ENCODE results near the gene SMAD3. TPM values are rescaled to one million over a fixed set of nuclear protein-coding genes. Genes with fewer than 3 reads are reported as not detected.
"Not testable (repeated sequence)": the region's sequence is repeated elsewhere in the genome, so short reads cannot be mapped to it uniquely, and the experiment has no call there.

SMAD3 gene
- total RNA-seq, 4 donors from 2014 or later, result 25.9 to 69.4 (median 35.2) TPM

DNA sequence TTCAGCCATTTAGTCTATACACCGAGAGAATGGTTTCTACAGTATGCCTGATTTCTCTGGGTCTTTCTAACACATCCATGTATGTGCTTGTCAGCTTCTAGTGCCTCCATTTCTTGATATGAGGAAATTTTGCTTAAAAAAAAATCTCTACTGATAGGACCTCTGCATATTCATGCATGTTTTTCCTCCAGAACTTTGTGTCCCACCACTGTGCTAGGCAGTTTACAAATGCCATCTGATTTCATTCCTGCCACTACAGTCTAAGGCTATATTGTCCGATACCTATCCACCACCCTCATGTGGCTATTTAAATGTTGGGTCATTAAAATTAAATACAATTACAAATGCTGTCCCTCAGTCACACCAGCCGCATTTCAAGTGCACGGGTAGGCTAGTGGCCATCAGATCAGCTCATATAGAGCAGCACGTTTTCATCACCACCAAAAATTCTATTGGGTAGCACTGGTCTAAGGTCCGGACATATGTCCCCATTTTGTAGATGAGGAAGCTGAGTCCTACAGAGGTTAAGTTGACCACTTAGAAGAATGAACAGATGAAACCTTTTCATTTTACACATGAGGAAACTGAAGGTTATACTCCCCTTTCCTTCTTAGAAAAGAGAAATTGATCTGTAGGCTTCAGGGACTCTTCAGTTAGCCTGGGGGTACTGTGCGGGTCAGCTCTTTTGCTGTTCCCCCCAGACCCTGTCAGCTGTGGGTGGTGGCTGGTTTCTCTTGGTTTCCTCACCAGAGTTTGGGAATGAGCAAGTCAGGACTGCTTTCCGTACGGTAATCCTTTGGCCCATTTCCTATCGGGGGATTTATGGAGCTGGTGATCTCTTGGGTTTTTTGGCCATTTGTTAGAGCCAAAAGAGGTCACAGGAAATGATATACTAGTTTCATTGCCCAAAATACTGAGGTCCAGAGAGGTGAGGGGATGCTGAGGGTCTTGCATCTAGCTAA is 56.5 kb downstream of the SMAD3 start:
- intact Hi-C loops (cut with DNase I; ENCODE audit: low total_unique reads), result no loop called here
- 60 to 64% methylated on average over 10 of the region's 10 CpGs for whole genome bisulfite sequencing, 2 donors

DNA sequence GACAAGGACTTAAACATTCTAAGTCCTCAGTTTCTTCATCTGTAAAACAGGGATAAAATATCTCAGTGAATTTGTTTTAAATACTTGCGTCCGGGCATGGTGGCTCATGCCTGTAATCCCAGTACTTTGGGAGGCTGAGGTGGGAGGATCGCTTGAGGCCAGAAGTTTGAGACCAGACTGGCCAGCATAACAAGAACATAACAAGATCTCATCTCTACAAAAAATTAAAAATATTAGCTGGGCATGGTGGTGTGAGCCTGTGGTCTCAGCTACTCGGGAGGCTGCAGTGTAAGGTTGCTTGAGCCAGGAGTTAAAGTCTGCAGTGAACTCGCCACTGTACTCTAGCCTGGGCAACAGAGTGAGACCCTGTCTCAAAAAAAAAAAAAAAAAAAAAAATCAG is 57.4 kb downstream of the SMAD3 start:
- 75 to 78% methylated on average over 5 of the region's 5 CpGs for WGBS, 2 donors
- DNase-seq (ENCODE audit: low spot score in 2 of 2); H3K4me3 ChIP-seq (ENCODE audit: low read depth, poor library complexity, severe bottlenecking); intact Hi-C loops (cut with DNase I; ENCODE audit: low total_unique reads): not testable (repeated sequence)

More for the DNA sequence above, 56.5 kb downstream of the SMAD3 start:
- no peak overlapping the region for H3K4me3 ChIP-seq (ENCODE audit: low read depth, poor library complexity, severe bottlenecking)
- no peak for DNase-seq (ENCODE audit: low spot score in 2 of 2)
- TF ChIP-seq, protein P1, sequence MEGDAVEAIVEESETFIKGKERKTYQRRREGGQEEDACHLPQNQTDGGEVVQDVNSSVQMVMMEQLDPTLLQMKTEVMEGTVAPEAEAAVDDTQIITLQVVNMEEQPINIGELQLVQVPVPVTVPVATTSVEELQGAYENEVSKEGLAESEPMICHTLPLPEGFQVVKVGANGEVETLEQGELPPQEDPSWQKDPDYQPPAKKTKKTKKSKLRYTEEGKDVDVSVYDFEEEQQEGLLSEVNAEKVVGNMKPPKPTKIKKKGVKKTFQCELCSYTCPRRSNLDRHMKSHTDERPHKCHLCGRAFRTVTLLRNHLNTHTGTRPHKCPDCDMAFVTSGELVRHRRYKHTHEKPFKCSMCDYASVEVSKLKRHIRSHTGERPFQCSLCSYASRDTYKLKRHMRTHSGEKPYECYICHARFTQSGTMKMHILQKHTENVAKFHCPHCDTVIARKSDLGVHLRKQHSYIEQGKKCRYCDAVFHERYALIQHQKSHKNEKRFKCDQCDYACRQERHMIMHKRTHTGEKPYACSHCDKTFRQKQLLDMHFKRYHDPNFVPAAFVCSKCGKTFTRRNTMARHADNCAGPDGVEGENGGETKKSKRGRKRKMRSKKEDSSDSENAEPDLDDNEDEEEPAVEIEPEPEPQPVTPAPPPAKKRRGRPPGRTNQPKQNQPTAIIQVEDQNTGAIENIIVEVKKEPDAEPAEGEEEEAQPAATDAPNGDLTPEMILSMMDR (IDR thresholded peaks at IDR 0.05), result no peak
- no peak for TF ChIP-seq POLR2A (IDR thresholded peaks at IDR 0.05)

DNA sequence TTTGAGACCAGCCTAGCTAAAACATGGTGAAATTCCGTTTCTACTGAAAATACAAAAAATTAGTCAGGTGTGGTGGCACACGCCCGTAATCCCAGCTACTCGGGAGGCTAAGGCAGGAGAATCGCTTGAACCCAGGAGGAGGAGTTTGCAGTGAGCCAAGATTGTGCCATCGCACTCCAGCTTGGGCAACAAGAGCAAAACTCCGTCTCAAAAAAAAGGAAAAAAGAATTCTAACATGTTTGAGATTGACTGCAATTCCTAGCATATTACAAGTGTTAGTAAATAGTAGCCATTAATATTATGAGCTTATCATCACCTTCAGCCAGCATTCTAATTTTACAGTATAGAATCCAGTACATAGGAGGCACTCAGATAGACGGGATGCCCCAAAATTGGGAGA is 57.9 kb downstream of the SMAD3 start:
- H3K4me3 ChIP-seq (ENCODE audit: low read depth, poor library complexity, severe bottlenecking); DNase-seq (ENCODE audit: low spot score in 2 of 2); intact Hi-C loops (cut with DNase I; ENCODE audit: low total_unique reads): not testable (repeated sequence)
- WGBS, 2 donors, result 85 to 88% methylated on average over 8 of the region's 8 CpGs

DNA sequence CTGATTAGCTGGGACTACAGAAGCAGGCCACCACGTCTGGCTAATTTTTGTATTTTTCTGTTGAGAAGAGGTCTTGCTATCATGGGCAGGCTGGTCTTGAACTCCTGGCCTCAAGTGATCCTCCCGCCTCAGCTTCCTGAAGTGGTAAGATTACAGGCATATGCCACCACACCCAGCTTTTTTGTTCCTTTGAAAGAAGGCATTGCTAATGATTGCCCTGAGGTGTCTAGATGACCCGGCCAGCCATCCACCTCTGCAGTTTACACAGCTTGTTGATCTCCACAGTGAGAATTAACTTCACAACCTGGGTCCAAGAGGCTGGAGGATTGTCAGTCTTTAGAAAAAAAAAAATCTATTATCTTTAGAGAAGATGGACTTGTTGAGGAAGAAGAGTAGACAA is 58.7 kb downstream of the SMAD3 start:
- DNase-seq (ENCODE audit: low spot score in 2 of 2), result no peak
- intact Hi-C loops (cut with DNase I; ENCODE audit: low total_unique reads), result no loop called here
- no peak for TF ChIP-seq POLR2A (IDR thresholded peaks at IDR 0.05)
- TF ChIP-seq, protein P1 (IDR thresholded peaks at IDR 0.05), result no peak
- WGBS, 2 donors, result 65 to 69% methylated on average over 3 of the region's 3 CpGs
- no peak overlapping the region for H3K4me3 ChIP-seq (ENCODE audit: low read depth, poor library complexity, severe bottlenecking)

DNA sequence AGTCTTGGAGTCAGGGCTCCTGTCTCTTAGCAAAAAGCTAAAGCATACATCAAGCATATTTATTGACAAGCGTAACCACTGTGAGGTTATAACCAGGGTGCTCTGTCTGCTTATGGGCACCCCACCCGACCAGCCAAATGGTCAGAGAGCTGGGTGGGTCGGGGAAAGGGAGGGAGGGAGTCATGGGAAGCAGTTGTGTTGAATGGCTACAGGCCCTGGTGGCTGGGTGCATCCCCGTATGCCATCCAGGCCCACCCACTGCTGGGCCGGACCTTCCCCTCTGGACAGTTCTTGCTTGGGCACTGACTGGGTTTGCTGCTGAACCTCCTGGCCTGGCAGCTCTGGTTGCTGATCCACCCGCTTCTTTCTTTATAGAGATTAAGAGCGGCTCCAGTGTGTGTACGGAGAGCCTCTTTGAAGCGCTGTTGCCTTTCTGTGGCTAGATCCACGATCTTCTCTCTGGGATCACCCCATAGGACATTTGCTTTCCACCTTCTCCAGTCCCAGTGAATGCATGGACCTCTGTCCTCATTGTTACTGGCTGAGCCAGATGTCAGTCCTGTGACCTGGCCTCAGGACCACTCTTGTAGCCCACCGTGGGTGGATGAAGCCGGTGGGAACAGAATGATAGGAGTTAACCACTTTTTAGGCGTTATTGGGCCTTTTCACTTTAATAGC is 59.6 kb downstream of the SMAD3 start:
- intact Hi-C loops (cut with DNase I; ENCODE audit: low total_unique reads), result no loop called here
- 46 to 54% methylated on average over 13 of the region's 13 CpGs for WGBS, 2 donors

DNA sequence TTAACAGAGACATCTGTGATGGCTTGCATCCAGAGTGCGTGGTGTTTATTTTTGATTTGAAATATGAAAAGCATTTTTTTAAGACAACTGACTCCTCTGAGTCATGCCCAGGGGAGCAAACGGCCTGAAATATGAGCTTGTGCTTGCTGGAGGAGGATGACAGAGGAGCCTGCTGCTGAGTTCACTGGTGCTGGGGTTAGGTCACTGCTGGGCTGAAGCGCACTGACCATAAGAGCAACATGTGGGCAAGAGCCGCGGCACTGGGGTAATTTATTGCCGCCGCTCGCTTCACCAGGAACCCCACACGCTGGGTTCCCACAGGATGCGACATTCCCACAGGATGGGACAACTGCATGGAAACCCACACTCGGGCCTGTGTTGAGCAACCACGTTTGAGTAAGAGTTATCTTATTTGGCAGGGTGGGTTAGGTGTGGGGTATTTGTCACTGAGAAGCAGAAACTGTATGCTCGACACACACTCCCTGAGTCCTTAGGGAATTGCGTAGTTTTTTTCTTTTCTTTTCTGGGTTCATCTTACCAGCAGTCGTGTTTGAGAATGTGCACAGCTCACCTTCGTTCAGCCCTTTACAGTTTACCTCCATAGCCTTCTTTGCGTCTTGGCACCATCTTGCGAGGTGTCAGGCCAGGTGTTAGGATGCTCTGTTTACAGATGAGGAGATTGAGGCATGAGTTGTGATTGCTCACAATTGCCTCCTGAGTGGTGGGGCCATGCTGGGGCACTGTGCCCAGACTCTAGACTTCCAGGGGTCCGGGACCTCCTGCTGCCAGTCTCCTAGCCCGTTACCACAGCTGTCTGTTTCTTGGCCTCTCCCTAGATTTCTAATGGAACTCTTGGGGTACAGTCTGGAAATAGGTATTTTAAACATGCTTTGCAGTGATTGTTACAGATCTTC is 60.4 kb downstream of the SMAD3 start:
- TF ChIP-seq POLR2A (IDR thresholded peaks at IDR 0.05), result no peak
- TF ChIP-seq, protein P1 (IDR thresholded peaks at IDR 0.05), result no peak
- peak; percentile 86 to 94 for DNase-seq (ENCODE audit: low spot score in 2 of 2)
- intact Hi-C loops (cut with DNase I; ENCODE audit: low total_unique reads), result no loop called here
- WGBS, 2 donors, result 38 to 52% methylated on average over 20 of the region's 20 CpGs
- H3K4me3 ChIP-seq (ENCODE audit: low read depth, poor library complexity, severe bottlenecking), result no peak overlapping the region

More for the DNA sequence above, 59.6 kb downstream of the SMAD3 start:
- TF ChIP-seq POLR2A (IDR thresholded peaks at IDR 0.05), result no peak
- TF ChIP-seq, protein P1 (IDR thresholded peaks at IDR 0.05), result no peak
- DNase-seq (ENCODE audit: low spot score in 2 of 2), result no peak
- no peak overlapping the region for H3K4me3 ChIP-seq (ENCODE audit: low read depth, poor library complexity, severe bottlenecking)
